Mucosa of rectum (tissue), 2 donors: Measurements from ENCODE around the gene TBC1D9B.

ENCODE experiments used
- H3K27ac ChIP-seq, 2 donors: one replicate each; pipeline ENCODE4 v1.7.0; 2013; ENCODE audit warnings: inconsistent platforms in 2 of 2, low read depth in 2 of 2, low read length in 2 of 2
- H3K27me3 ChIP-seq, 2 donors: one replicate each; pipeline ENCODE4 v1.7.0; 2013; ENCODE audit warnings: low read length in 2 of 2; ENCODE audit not compliant: control insufficient read depth in 2 of 2, insufficient read depth in 2 of 2
- H3K36me3 ChIP-seq, 2 donors: one replicate each; pipeline ENCODE4 v1.7.0; 2013; ENCODE audit warnings: low read length in 2 of 2; ENCODE audit not compliant: control insufficient read depth in 2 of 2, insufficient read depth in 2 of 2
- H3K4me1 ChIP-seq, 2 donors: one replicate each; pipeline ENCODE4 v1.7.0; 2013; ENCODE audit warnings: low read length in 2 of 2, mild to moderate bottlenecking in 1 of 2; ENCODE audit not compliant: control insufficient read depth in 2 of 2, insufficient read depth in 2 of 2
- H3K4me3 ChIP-seq, 2 donors: one replicate each; pipeline ENCODE4 v1.7.0; 2013; ENCODE audit warnings: low read length in 2 of 2
- H3K9ac ChIP-seq, 2 donors: one replicate each; pipeline ENCODE4 v1.7.0; 2013; ENCODE audit warnings: low read length in 2 of 2, low read depth in 1 of 2, mild to moderate bottlenecking in 1 of 2
- H3K9me3 ChIP-seq, 2 donors: one replicate each; pipeline ENCODE4 v1.7.0; 2013; ENCODE audit warnings: low read length in 2 of 2; ENCODE audit not compliant: control insufficient read depth in 2 of 2
- donor health status: healthy.
- donor health status: Normal muscosa, but diverticular disease.

The TBC1D9B gene

GRCh38 chr5:179830818-179831468 lies 76.8 kb downstream of the TBC1D9B start:
- Histone ChIP-seq H3K27me3 (no peaks in the 10 kb centered on the region), H3K36me3 (peaks cover 55 to 70% of the 10 kb centered on the region in 2 donors), H3K4me1 (peaks cover 17 to 21% of the 10 kb centered on the region in 2 donors), H3K27ac (no peak overlapping the region), H3K9ac (no peak overlapping the region), H3K4me3 (no peak overlapping the region), H3K9me3 (no peaks in the 10 kb centered on the region)

DNA sequence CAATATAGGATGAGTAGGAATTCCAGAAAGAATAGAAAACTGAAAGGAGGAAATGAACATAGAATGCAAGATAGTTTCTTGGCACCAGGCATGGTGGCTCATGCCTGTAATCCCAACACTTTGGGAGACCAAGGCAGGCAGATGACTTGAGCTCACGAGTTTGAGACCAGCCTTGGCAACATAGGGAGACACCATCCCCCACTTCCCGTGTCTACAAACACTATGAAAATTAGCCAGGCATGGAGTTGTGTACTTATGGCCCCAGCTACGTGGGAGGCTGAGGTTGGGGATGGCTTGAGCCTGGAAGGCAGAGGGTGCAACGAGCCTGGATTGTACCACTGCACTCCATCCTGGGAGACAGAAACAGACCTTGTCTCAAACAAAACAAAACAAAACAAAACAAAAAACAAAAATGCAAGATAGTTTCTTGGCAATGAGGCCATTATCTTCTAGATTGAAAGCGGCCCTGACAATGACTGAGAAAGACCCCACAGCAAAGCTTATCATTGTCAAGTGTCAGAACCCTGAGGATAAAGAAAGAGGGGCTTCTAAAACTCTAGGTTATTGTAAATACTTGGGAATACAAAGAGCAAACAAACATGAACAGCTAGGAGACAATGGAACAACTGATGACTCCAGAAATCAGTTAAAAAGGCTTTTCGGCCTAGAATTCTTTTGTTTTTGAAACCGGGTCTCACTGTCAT lies 77.8 kb downstream of the TBC1D9B start:
- Histone ChIP-seq H3K27ac (no peak overlapping the region), H3K4me1 (peaks cover 26 to 31% of the 10 kb centered on the region in 2 donors), H3K36me3 (peaks cover 64 to 79% of the 10 kb centered on the region in 2 donors)

GRCh38 chr5:179828756-179829421 lies 78.8 kb downstream of the TBC1D9B start:
- Histone ChIP-seq H3K27ac (no peak overlapping the region), H3K4me1 (peaks cover 36 to 41% of the 10 kb centered on the region in 2 donors), H3K4me3 (no peak overlapping the region), H3K9me3 (no peaks in the 10 kb centered on the region), H3K27me3 (no peaks in the 10 kb centered on the region), H3K36me3 (peaks cover 70 to 87% of the 10 kb centered on the region in 2 donors), H3K9ac (no peak overlapping the region)

More for the DNA sequence above, 77.8 kb downstream of the TBC1D9B start:
- Histone ChIP-seq H3K27me3 (no peaks in the 10 kb centered on the region), H3K9me3 (no peaks in the 10 kb centered on the region), H3K4me3 (no peak overlapping the region), H3K9ac (no peak overlapping the region)

DNA sequence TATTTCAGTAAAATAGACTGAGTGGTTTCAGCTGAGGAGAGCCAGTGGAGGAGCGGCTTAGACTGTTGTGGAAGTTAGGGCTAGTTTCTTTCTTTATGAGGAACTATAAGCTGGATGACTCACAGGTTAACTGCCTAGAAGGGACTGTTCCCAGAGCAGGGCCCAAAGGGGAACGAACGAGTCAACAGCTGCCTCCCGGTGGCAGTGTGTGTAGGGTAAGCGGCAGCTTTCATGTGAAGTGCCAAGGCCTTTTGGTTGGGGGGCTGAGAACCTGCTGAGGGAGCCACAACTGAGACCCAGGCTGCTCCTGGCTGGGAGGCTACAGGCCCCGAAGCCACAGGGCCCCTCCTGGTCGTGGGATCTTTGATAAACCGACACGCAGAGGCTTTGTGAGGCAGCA lies 80.0 kb downstream of the TBC1D9B start:
- Histone ChIP-seq H3K4me3 (no peak overlapping the region), H3K27me3 (no peaks in the 10 kb centered on the region), H3K4me1 (peaks cover 45 to 52% of the 10 kb centered on the region in 2 donors), H3K36me3 (peaks cover 66 to 85% of the 10 kb centered on the region in 2 donors), H3K9ac (peak overlapping the region; percentile 28 to 40), H3K27ac (peak overlapping the region; percentile 70 to 76), H3K9me3 (no peaks in the 10 kb centered on the region)

DNA sequence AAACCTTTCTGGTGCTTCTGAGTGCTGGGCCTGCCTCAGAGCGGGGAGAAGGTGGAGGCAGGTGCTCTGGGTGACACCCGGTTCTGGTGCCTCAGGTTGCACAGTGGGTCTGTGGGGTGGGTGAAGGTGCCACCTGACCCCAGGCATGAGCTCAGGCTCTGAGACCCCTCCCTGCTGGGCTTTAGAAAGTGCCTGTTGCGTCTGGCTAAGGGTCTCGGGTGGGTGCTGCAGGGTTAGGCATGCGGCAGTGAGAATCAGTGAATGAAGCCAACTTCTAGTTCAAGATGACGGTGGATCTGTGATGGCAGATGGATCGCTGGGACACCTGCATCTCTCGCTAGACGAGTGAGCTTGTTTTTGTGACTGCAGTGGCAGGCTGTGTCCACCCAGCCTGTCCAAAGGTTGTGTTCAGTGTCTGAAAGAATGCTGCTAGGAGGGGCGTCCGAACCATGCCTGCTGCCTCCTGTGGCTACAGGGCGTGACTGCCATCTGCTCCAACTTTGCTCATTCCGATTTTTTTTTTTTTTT lies 82.0 kb downstream of the TBC1D9B start:
- peak overlapping the region in 1 of 2 donors; percentile 20 for H3K4me3 ChIP-seq
- no peaks in the 10 kb centered on the region for H3K27me3 ChIP-seq
- H3K27ac ChIP-seq = peak overlapping the region; percentile 42 to 70
- H3K9ac ChIP-seq = no peak overlapping the region
- peaks cover 54 to 61% of the 10 kb centered on the region in 2 donors for H3K4me1 ChIP-seq
- no peaks in the 10 kb centered on the region for H3K9me3 ChIP-seq
- H3K36me3 ChIP-seq = peaks cover 53 to 74% of the 10 kb centered on the region in 2 donors

DNA sequence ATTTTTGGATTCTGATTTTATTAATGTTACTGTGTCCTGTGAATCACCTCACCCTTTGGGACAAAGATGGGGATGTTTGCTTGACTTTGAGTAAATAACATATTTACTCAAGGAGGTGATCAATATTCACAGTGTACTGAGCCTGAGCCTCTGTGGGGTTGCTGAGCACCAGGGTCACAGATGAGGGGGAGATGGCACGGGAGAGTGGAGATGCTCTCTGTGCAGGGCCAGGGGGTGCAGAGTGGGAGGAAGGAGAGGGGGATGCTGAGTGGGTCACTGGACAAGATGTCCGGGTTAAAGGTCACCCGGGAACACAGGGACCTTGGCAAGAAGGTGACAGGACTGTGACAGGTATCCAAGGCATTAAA lies 83.0 kb downstream of the TBC1D9B start:
- no peaks in the 10 kb centered on the region for H3K27me3 ChIP-seq
- H3K36me3 ChIP-seq = peaks cover 44 to 66% of the 10 kb centered on the region in 2 donors
- no peaks in the 10 kb centered on the region for H3K9me3 ChIP-seq
- no peak overlapping the region for H3K27ac ChIP-seq
- H3K4me3 ChIP-seq = no peak overlapping the region
- peaks cover 63 to 69% of the 10 kb centered on the region in 2 donors for H3K4me1 ChIP-seq
- no peak overlapping the region for H3K9ac ChIP-seq

DNA sequence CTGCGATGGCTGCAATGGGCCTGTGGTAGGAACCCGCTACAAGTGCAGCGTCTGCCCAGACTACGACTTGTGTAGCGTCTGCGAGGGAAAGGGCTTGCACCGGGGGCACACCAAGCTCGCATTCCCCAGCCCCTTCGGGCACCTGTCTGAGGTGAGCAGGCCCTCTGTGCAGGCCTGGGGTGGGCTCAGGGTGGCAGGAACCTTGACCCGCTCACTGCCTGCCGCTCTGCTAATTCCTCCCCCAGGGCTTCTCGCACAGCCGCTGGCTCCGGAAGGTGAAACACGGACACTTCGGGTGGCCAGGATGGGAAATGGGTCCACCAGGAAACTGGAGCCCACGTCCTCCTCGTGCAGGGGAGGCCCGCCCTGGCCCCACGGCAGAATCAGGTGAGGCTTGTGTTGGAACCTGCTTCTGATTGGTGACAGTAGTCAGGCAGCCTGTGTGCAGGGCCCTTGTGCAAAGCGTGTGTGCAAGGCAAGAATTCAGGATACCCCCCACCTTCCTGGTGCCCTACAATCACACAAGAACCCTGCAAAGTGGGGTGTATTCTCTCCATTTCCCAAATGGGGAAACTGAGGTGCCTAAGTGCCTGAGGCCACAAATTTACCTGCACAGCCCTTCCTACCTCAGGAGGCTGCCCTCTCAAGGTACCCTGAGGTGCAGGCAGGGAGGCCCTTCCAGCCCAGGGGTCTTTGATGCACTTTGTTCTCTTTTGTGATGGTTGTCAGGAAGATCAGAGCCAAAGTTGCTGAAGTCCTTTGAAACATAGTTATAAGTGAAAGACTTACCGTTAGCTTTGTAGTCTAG lies 83.6 kb downstream of the TBC1D9B start:
- Histone ChIP-seq H3K27ac (no peak overlapping the region), H3K4me1 (peaks cover 68 to 75% of the 10 kb centered on the region in 2 donors), H3K9ac (no peak overlapping the region), H3K27me3 (no peaks in the 10 kb centered on the region), H3K4me3 (no peak overlapping the region), H3K36me3 (peaks cover 40 to 60% of the 10 kb centered on the region in 2 donors), H3K9me3 (no peaks in the 10 kb centered on the region)

DNA sequence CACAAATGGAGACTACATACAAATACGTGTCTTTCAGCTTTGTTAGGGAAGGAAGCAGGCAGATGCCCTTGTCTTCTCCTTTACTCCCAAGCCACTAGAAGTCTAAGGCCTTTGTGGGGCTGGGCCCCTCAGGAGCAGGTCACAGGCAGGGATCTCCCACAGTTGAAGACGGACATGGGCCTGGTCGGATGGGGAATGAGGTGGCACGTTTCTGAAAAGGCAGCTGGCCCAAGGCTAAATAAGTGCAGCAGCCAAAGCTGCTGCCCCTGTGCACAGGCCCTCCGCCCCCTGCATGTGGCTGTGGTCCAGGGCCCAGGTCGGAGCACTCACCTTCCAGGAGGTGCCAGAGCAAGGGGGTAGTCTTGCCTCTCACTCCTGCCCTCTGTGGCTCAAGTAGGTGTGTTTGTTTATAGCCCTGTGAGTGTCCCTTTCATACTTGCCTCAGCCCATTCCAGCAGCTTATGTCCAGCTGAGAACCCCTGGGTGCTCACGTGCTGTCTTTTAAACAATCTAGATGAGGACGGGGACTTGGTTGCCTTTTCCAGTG lies 85.2 kb downstream of the TBC1D9B start:
- Histone ChIP-seq H3K27ac (no peak overlapping the region), H3K4me1 (peaks cover 73 to 78% of the 10 kb centered on the region in 2 donors)

DNA sequence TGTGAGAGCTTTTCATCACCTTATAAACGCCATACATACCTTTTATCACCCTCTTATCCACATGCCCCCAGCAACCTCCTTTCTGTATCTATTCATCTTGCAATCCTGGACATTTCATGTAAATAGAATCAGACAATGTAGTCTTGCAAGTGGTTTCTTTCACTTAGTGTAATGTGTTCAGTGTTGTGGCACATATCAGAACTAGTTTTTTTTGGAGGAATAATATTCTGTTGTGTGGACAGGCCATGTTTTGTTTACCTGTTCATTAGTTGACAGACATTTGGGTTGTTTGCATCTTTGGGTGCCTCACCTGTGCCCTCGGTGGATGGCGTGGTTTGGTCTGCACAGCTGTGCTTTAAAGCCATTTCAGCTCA lies 85.7 kb downstream of the TBC1D9B start:
- H3K4me3 ChIP-seq = peak overlapping the region; percentile 87 to 91
- peak overlapping the region; percentile 95 to 98 for H3K9ac ChIP-seq
- peaks cover 71 to 74% of the 10 kb centered on the region in 2 donors for H3K4me1 ChIP-seq
- H3K9me3 ChIP-seq = no peaks in the 10 kb centered on the region
- peak overlapping the region; percentile 98 to 99 for H3K27ac ChIP-seq
- no peaks in the 10 kb centered on the region for H3K27me3 ChIP-seq
- peaks cover 31 to 46% of the 10 kb centered on the region in 2 donors for H3K36me3 ChIP-seq

More for the DNA sequence above, 85.2 kb downstream of the TBC1D9B start:
- Histone ChIP-seq H3K9ac (peak overlapping the region; percentile 14 to 95), H3K4me3 (peak overlapping the region; percentile 87 to 91), H3K36me3 (peaks cover 31 to 47% of the 10 kb centered on the region in 2 donors), H3K27me3 (no peaks in the 10 kb centered on the region), H3K9me3 (no peaks in the 10 kb centered on the region)
